Lung (tissue), 12 donors: ENCODE results near the gene ADGRA3. TPM values are rescaled to one million over a fixed set of nuclear protein-coding genes. Genes with fewer than 3 reads are reported as not detected.

Source experiments
- ATAC-seq: fragments of 200-7000 bp; cut with Tn5 transposase; one replicate; pipeline ENCODE4 v1.9.1; 2020; ENCODE audit warnings: moderate number of reproducible peaks; ENCODE audit not compliant: insufficient read depth, low FRiP score
- DNase-seq, 3 donors: peaks; one replicate each; pipeline ENCODE4 v3.0.0-alpha.2; 2013 to 2017
- H3K27ac ChIP-seq, 2 donors: one replicate each; pipeline ENCODE4 v1.5.1; 2013; ENCODE audit warnings: mild to moderate bottlenecking in 2 of 2, moderate library complexity in 2 of 2, control low read depth in 1 of 2, inconsistent platforms in 1 of 2, low read depth in 1 of 2, low read length in 1 of 2
- H3K27me3 ChIP-seq, 3 donors: one replicate each; pipeline ENCODE4 v1.5.1; 2013; ENCODE audit warnings: low read length in 2 of 3; ENCODE audit not compliant: control insufficient read depth in 3 of 3, insufficient read depth in 3 of 3
- H3K36me3 ChIP-seq, 4 donors: one replicate each; pipeline ENCODE4 v1.5.1; 2013; ENCODE audit warnings: low read length in 4 of 4, mild to moderate bottlenecking in 1 of 4, moderate library complexity in 1 of 4; ENCODE audit not compliant: control insufficient read depth in 4 of 4, insufficient read depth in 4 of 4
- H3K4me1 ChIP-seq, 5 donors: one replicate each; pipeline ENCODE4 v1.5.1; 2013; ENCODE audit warnings: low read length in 5 of 5, mild to moderate bottlenecking in 2 of 5, moderate library complexity in 1 of 5; ENCODE audit not compliant: control insufficient read depth in 5 of 5, insufficient read depth in 5 of 5
- H3K4me3 ChIP-seq: one replicate; pipeline ENCODE4 v1.5.1; 2013; ENCODE audit warnings: mild to moderate bottlenecking, control low read depth, moderate library complexity
- H3K9ac ChIP-seq, 2 donors: one replicate each; pipeline ENCODE4 v1.5.1; 2013; ENCODE audit warnings: low read length in 2 of 2, control low read depth in 1 of 2; ENCODE audit not compliant: insufficient read depth in 1 of 2
- H3K9me3 ChIP-seq, 4 donors: one replicate each; pipeline ENCODE4 v1.5.1; 2013; ENCODE audit warnings: low read length in 3 of 4, mild to moderate bottlenecking in 1 of 4, moderate library complexity in 1 of 4; ENCODE audit not compliant: control insufficient read depth in 4 of 4, insufficient read depth in 3 of 4
- CTCF ChIP-seq: IDR thresholded peaks from 2 replicates; pipeline ENCODE4 v1.5.1; 2012; ENCODE audit warnings: mild to moderate bottlenecking; ENCODE audit errors: control extremely low read depth, extremely low read depth
- WGBS, 2 donors: extraction: QIAGEN DNeasy Blood & Tissue Kit; methylation state at CpG; one replicate each; pipeline ENCODE4 v1.1.7; 2013; 5-methylcytosine and 5-hydroxymethylcytosine counted together
- polyA plus RNA-seq, 2 donors: library from polyadenylated mRNA; stranded (reverse); fragments of 200-250 nt; gene quantifications; one replicate each; pipeline ENCODE4 v1.2.1, GENCODE V29; 2013
- total RNA-seq, 2 donors: library from RNA; depleted of rRNA in 1 of 2; stranded (reverse); fragments of >200 nt in 1 of 2; gene quantifications; one replicate each; pipeline ENCODE4 v1.2.1, GENCODE V29; 2014 to 2021
- donor health status: control.
- donor health status: control.
- donor health status: Bipolar disorder and iron deficiency.
- donor health status: healthy.
- donor health status: DM: yes; HTN: yes; CAD: no.

Gene ADGRA3
- total and polyA plus RNA-seq, 4 donors, result 6.6 to 62.8 (median 11.9) TPM

- WGBS, 2 donors, result 87% methylated on average over 5 of the region's 5 CpGs
Observed at GRCh38 chr4:22504447-22504846, 11.4 kb downstream of the ADGRA3 start.

GRCh38 chr4:22502895-22503814 is 12.7 kb downstream of the ADGRA3 start:
- Histone ChIP-seq H3K4me3 (no peak overlapping the region), H3K4me1 (peaks cover 5 to 35% (median 7%) of the 10 kb centered on the region in 5 donors), H3K27ac (no peak overlapping the region), H3K9me3 (no peaks in the 10 kb centered on the region), H3K27me3 (no peaks in the 10 kb centered on the region), H3K36me3 (no peaks in the 10 kb centered on the region), H3K9ac (no peak overlapping the region)
- ATAC-seq (no peak), DNase-seq (peak in 2 of 3 donors; percentile 18 to 34)
- no peak for TF ChIP-seq CTCF
- WGBS, 2 donors, result 99% methylated on average over 3 of the region's 3 CpGs

More at GRCh38 chr4:22504447-22504846, 11.4 kb downstream of the ADGRA3 start:
- ATAC-seq, result no peak
- no peak overlapping the region for H3K27ac ChIP-seq
- H3K9me3 ChIP-seq, result no peaks in the 10 kb centered on the region
- no peaks in the 10 kb centered on the region for H3K36me3 ChIP-seq
- H3K4me1 ChIP-seq, result peaks cover 6 to 32% (median 10%) of the 10 kb centered on the region in 5 donors
- H3K4me3 ChIP-seq, result no peak overlapping the region
- no peaks in the 10 kb centered on the region for H3K27me3 ChIP-seq
- DNase-seq, result no peak
- no peak for TF ChIP-seq CTCF
- no peak overlapping the region for H3K9ac ChIP-seq

- Histone ChIP-seq H3K36me3 (no peaks in the 10 kb centered on the region), H3K4me1 (peaks cover 0 to 24% (median 7%) of the 10 kb centered on the region in 5 donors), H3K9ac (no peak overlapping the region), H3K27me3 (no peaks in the 10 kb centered on the region), H3K27ac (no peak overlapping the region), H3K4me3 (no peak overlapping the region), H3K9me3 (no peaks in the 10 kb centered on the region)
- ATAC-seq, result no peak
- 51 to 52% methylated on average over 3 of the region's 3 CpGs for WGBS, 2 donors
- TF ChIP-seq CTCF, result no peak
- peak in 2 of 3 donors; percentile 39 to 61 for DNase-seq
Observed at GRCh38 chr4:22501715-22502095, 14.2 kb downstream of the ADGRA3 start.
